ENCODE data around the gene THAP7.
A peak's percentile ranks its signal among the peaks of the same experiment; 100 is the strongest.
"Not testable (repeated sequence)": the region's sequence is repeated elsewhere in the genome, so short reads cannot be mapped to it uniquely, and the experiment has no call there.

THAP7 gene, protein sequence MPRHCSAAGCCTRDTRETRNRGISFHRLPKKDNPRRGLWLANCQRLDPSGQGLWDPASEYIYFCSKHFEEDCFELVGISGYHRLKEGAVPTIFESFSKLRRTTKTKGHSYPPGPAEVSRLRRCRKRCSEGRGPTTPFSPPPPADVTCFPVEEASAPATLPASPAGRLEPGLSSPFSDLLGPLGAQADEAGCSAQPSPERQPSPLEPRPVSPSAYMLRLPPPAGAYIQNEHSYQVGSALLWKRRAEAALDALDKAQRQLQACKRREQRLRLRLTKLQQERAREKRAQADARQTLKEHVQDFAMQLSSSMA

DNA sequence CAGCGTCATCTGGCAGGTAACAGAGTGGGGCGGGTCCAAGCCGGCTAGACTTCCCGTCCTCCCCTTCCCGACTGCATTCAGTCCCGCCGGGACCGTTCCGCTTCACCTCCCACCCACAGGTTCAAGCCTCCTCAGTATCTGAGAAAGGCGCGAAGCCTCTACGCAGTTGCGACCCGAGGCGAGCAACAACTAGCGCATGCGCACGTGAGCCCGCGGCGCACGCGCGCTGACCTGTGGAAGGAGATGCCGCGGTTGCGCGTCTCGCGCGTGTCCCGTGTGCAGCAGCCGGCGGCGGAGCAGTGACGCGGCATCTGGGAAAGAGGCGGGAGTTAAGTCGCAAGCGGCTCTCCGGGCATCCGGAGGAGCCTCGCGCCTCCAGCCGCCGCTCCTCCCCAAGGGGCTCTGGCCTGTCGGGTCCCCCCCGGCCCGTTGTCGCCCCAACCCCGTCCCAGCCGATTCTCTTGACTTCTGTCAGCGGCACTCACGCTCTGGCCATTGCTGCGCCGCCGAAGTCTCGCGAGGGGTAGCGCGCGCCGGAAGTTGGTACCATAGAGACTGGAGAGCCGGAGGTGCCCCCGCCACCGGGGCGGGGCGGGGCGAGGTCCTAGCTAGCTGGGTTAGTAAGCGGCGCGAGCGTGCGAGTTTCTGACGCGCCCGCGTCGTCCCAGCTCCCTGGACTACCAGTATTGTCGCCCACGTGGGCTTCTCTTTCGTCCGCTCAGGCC, at the start of gene THAP7:
Gene THAP7, minus strand, starts transcription at position 518 of the 725 bp plus-strand sequence. Its CDS starts 207 bp downstream, at position 311.
- peak; percentile 98 for DNase-seq

DNA sequence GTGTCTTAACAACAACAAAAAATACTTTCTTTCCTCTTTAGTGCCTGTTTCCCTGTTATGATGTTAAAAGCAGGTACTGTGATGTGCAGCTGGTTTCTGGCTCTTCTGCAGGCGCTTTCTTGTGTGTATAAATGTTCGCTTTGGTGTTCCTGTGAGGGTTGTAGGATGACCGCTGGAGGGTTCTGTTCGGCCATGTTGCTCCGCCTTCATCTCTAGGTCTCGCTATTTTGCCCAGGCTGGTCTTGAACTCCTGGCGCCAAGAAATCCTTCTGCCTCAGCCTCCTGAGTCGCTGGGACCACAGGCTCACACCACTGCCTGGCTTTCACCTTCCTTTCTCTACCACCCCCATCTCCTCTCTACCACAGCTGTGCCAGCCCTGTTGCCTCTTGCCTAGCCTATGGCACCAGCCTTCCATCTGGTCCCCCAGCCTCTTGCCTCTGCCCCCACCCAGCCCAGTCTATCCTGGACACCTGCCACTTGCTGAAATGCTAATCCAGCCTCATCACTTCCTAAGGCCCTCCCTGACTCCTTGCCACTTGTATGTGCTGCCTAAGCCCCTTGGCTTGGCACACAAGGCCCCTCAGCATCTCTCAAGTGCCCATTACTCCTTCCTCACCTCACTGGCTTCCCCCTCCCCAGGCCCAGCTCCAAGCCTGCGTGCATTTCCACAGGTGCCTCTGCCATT, 49.4 kb upstream of the THAP7 start:
- DNase-seq: no peak

DNA sequence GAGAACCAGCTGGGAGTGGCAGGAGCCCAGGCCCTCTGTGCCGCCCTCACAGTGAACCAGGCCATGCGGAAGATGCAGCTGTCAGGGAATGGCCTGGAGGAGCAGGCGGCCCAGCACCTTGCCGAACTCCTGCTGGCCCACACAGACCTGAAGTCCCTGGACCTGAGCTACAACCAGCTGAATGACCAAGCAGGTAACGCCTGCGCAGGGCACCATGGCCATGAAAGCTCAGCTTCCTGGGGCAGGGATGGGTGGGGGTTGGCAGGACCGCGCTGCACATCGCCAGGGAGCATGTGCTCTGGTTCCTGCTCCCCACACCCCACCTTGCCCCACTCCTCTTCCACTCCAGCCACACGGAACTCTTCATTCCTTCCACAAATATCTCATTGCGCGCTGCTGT, 47.0 kb upstream of the THAP7 start:
- not testable (repeated sequence) for DNase-seq

DNA sequence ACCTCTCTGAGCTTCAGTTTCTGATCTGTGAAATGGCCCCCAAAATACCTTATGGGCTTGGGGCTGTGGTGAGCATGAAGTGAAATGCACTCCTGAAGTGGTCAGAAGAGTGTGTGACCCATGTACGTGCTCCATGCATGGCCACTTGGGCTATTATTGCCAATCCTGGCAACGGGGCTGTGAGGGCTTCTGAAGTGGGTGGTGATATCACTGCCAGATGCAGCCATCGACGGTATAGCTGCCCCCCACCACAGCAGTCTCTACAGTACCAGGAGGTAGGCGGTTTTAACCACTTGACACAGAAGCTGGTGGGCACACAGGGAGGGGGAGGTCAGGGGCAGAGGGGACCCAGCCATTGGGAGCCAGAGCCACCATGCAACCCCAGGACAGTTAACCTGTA, 46.5 kb upstream of the THAP7 start:
- DNase-seq: not testable (repeated sequence)

DNA sequence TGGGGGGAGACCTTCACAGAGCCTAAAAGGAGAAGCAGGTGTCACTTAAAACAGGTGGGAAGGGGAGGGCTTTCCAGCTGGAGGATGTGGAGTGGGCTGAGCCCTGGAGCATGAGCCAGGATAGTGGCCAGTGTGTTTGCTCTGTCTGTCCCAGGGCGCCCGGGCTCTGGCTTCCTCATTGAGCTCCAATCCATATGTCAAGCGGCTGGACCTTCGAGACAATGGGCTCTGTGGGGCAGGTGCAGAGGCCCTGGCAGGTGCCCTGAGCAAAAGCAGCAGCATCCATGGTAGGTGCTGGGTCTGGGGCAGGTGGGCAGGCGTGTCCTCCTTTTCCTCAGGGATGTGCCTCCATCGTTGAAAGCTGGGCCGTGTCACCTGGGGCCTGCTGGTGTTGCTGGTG, 45.8 kb upstream of the THAP7 start:
- DNase-seq: no peak

DNA sequence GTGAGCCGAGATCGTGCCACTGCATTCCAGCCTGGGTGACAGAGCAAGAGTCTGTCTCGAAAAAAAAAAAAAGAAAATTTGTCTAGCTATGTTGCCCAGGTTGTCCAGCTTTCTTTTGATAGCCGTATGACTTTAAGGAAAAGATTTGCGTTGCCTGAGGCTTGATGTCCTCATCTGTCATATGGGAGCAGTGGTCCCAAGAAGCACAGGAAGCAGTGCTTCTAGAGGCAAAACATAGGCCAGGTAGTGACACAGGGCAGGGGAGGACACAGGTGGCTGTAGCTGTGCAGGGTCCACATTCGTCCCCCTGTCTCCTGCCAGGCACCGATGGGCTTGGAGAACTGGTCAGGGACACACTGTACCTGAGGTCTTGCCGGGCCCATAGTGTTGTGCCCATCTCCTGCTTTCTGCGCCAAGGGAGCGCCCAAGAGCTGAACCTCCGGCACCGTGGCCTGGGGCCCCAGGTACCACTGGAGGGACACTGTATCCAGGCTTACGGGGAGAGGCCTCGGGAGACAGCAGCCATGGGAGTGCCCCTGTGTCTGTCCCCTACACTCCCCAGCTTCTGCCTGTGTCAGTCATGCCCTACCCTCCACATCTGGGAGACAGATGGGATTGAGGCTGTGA, 45.2 kb upstream of the THAP7 start:
- DNase-seq: no peak

DNA sequence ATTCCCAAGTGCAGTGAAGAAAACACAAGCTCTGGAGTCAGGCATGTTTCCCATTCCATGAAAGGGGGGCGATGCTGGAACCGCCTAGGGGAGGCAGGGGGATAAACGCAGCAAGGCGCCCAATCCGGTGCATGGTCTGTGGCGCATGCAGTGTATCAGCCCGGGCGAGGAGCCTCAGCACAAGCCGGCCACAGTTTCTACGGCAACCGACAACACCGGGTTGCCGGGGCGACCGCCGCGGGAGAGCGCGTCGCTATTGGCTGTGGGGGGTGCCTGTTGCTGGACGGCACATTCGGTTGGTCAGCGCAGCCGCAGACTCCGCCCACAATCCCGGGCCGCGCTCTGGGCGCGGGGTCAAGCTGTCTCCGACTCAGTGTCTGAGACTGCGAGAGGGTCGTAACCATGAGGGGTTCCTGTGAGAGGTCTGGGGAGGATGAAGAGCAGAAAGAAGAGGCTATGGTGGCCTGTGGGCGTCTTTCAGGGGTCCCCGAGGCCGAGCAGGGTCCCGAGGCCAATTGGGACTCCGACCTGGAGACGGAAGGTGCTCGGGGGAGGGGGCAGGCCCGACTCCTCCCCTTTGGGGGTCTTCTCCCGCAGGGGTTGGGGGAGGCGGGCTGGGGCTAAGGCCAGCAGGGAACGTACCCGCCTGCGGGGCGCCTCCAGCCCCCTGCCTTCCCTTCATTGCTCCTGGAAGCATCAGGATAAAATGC, 43.8 kb upstream of the THAP7 start, which contains the start of gene LRRC74B:
Gene LRRC74B, plus strand, starts transcription at position 362 of the 710 bp plus-strand sequence. Its CDS starts 41 bp downstream, at position 403.
- peak; percentile 57 for DNase-seq

DNA sequence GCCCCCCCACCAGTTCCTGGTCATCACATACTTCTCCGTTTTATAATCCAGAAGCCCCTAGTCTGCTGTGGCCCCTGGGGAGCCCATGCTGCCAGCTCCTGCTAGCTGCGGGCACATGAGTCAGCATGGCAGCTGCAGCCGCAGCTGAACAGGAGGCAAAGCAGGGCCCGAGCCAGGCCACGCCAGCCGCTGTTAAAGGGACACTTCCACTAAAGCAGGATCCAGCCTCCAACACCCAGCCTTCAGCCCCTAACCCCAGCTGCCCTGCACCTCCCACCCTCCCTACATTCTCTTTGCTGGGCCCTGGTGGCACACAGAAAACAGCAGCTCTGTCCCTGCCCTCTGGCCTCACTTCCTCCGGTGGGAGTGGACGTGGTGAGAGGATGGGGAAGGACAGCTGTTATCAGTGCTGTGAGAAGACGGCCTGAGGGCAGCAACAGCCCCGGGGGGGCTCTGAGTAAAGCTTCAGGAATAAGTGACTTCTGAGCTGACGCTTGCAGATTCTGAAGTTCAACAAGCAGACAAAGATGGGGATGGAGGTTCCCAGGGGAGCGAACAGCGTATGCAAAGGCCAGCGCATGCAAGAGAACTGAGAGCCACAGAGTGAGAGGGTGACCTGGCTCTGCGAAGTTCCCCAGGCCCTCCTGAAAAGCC, 43.1 kb upstream of the THAP7 start:
- DNase-seq: no peak

DNA sequence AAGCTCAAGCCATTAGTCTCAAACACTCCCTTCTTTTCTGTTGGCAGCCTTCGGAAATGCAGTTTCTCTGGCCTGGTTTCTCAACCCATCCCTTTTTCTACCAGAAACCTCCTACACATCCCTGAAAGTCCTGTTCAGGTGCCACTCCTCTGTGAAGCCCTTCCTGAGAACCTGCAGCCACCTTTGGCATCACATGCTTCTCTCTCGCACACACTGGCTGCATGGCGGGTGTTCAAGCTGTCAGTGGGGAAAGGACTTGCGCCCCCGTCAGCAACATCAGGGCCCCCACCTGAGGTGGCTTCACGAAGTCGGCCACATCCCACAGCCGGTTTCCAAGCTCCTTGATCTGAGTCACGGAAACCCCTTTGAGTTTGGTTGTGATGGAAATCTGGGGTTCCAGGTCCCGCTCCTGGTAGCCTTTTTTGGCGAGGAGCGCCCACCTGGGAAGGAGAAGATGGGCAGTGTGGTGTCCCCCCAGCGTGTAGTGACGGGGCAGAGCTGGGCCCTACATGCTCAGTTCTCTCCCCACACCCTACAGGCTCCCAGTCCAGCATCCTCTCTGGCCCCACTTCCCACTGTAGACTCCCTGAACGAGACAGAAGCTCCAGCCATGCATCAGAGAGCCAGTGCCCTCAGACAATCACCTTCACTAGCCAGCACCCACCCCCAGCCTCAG, 42.1 kb upstream of the THAP7 start:
- DNase-seq: no peak

DNA sequence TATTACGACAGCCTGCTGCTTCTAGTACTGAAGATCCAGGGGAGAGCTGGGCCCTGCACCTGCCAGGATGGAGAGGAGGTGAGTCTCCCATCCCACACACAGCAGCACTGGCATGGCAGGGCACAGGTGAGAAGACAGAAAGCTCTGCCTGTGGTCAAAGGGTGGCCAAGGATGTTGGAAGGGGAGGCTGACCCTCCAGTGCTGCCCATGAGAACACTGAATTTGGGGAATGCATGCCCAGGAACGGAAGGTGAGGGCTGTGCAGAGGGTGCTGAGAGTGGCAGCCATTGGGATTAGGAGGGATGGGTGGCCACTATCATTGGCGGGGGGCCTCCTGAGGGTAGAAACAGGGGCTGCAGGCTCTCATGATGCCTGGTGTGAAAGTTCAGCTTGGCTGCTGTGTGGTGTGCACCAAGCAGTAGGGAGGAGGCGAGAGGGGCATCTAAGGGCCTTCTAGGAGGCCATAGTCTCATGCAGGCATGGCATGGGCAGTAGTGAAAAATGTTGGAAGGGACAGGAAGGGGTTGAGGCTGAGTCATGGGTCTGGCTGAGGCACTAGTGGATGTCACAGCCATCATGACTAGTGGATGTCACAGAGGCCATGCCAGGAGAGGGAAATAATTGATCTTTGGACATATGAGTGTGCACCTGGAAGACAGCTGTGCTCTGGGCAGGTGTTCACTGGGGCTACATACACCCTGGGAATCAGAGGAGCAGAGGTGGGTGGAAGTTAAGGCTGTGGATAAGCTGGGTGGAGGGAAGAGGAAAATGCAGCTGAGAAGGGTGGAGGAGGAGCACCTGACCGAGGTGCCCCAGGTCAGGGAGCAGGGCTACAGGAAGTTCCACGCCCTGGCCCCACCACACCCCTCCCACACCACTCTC, 41.3 kb upstream of the THAP7 start:
- no peak for DNase-seq

DNA sequence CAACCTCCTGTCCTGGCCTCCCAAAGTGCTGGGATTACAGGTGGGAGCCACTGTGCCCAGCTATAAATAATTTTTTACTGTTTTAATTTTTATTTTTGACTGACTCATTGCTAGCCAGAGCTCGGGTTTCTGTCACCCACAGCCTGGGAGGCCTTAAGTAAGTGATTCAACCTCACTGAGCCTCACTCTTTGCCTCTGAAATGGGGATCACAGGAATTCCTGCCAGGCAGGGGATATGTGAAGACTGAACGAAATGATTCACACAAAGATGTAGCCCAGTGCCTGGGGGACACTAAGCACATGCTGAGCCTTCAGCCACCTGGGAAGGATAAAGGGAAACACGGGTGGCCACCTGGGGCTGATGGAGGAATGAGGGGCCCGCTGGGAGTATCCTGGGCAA, 40.0 kb upstream of the THAP7 start:
- DNase-seq: no peak

DNA sequence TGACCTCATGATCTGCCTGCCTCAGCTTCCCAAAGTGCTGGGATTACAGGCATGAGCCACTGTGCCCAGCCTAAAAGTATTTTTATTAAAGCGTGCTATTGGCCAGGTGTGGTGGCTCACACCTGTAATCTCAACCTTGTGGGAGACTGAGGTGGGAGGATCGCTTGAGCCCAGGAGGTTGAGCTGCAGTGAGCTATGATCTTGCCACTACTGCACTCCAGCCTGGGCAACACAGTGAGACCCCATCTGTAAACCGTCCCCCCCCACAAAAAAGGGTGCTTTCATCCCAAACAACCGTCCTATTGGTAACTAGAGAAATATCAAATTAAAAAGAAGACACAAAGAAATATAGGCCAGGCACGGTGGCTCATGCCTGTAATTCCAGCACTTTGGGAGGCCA, 37.2 kb upstream of the THAP7 start:
- DNase-seq: not testable (repeated sequence)

DNA sequence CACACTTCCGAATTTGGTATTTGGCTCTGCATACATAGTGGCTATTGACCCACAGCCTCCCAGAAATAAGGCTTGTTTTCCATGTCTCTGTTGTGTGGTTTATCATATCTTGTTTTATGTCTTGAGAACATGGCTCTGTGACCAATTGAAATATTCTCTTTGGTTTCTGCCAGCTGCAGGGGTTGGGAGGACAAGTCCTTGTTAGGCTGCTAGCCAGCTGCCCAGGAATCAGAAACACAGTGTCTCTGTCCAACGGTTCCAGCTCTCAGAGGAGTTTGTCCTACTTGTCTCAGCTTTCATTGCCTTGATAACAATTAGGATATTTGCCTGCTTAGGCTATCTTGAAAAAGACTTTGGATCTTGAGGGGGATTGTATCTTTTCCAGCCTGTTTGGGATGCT, 36.5 kb upstream of the THAP7 start:
- DNase-seq: no peak

DNA sequence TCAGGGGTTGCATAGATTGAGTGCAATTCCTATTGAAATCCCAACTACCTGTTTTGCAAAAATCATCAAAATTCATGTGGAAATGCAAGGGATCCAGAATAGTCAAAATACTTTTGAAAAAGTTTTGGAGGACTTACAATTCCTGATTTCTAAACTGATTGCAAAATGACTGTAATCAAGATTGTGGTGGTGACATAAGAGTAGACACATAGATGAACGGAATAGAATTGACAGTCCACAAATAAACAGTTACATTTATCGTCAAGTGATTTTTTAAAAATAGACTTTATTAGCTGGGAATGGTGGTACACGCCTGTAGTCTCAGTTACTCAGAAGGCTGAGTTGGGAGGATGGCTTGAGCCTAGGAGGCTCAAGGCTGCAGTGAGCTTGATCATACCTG, 33.1 kb upstream of the THAP7 start:
- no peak for DNase-seq

DNA sequence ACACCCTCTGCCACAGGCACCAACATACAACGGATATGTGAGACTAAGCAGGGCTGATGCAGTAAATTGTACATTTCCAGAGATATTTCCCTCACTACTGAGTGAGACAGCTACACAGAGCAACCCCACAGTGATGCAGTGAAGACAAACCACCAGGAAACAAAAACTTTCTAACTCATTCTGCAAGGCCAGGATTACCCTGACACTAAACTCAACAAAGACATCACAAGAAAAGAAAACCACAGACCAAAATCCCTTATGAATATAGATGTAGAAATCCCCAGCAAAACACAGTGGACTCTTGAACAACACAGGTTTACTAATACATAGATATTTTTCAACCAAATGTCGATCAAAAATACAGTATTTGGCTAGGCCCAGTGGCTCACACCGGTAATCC, 32.0 kb upstream of the THAP7 start:
- DNase-seq: no peak

DNA sequence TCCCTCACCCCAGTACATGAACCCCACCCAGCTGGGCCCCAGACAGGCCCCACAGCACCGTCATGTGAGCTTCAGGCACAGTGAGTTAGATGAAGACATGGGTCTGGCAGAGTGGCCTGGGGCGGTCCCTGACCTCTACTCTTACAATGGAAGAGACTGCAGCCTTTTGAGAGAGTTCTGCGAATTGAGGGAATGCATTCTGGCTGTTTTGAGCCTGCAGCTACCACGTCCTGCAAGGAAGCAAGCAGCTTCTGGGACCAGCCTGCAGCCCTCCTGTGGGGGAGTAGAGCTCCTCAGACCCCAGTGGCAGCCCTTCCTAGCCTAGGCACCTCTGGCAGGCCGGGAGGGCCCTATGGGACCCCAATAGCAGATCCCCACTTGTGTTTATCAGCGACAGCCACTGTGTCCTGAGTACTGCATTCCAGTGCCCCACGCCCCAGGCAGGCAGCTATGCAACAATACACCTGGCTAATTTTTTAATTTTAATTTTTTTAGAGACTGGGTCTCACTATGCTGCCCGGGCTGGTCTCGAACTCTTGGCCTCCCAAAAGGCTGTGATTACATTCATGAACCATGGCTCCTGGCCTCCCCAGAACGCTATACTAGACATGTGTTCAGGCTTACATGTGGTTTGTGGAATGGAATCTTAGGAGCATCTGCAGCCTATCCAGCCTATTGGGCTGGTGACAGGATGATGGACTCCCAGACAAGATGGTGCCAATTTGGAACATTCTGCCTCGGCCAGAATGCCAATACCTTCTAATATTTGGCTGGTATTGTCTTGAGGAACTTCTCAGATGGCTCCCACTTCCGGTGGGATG, 31.2 kb upstream of the THAP7 start:
- DNase-seq: no peak

DNA sequence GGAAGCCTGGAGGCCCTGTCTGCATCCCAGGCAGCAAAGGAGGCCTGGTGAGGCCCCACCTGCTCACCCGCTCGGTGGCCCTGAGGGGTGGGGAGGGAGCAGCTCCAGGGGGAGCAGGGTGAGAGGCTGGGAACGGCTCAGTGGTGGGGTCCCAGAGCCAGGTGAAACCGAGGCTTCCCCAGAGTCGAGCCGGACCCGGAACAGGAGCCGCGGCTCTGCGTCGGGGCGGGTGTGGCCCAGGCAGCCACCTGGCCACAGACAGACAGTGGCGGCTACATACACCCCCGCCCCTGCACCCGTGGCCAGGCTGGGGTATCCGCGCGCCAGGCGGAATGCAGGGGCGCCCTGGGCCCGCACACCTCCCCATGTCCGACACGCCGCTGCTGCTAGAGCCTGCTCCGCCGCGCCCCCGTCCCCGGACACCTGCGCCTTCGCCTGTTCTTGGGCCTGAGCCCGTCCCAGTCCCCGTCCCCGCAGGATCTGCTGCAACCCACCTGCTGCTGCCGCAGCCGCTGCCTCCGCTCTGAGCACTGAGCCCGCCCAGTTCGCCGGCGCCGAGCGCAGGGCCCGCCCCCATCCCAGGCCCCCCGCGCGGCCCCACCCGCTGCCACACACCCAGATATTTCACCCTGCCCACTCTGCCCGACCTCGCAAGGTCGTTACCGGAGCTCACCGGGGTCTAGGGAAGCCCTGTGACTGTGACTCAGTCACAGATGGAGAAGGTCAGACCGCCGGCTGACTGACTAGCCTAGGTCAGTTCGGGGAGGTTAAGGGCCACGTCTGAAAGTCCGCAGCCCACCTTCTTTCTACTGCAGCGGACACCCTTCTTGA, 30.3 kb upstream of the THAP7 start, which contains the start of gene SLC7A4:
Gene SLC7A4, minus strand, starts transcription at position 525 of the 831 bp plus-strand sequence. CDS start 749 bp downstream, outside the sequence.
- no peak for DNase-seq

DNA sequence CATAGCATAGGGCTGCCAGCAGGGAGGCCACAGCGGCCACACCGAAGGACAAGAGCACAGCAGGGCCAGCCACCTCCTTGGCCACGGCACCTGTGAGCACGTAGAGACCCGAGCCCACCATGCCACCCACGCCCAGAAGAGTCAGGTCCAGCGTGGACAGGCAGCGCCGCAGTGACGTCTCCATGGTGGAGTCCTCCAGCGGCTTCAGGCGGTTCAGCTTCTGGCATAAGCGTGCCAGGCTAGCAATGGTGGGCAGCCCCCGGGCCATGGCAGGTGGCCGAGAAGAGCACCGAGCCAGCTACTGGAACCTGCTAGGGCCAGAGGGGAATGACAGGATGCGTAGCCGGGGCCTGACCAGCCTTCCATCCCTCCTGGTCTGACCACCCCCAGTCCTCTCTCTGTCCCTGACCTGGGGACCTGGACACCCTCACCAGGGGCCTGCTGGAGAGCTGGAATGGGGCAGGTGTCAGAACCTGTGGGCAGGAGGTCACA, 29.7 kb upstream of the THAP7 start:
- DNase-seq: no peak
